Esophagus muscularis mucosa (tissue), 4 donors: ENCODE measurements around the gene GPR157. TPM values are rescaled to one million over a fixed set of nuclear protein-coding genes. Genes with fewer than 3 reads are reported as not detected.

Experiments
- DNase-seq: peaks from one replicate; pipeline ENCODE4 v3.0.0-alpha.2; 2017; ENCODE audit errors: extremely low spot score
- H3K27ac ChIP-seq, 4 donors: fragments of 200-600 bp; sonication (generic); replicated peaks in 1 of 4; 1 replicate in 3 of 4; 2 replicates in 1 of 4; pipeline ENCODE4 v1.5.1; 2016 to 2019; ENCODE audit warnings: mild to moderate bottlenecking in 1 of 4
- H3K27me3 ChIP-seq, 4 donors: fragments of 200-600 bp; sonication (generic); one replicate each; pipeline versions ENCODE4 v1.5.1 to v1.6.0; 2016 to 2019
- H3K36me3 ChIP-seq, 4 donors: fragments of 200-600 bp; sonication (generic); one replicate each; pipeline ENCODE4 v1.5.1; 2016 to 2019
- H3K4me1 ChIP-seq, 4 donors: fragments of 200-600 bp; sonication (generic); one replicate each; pipeline ENCODE4 v1.5.1; 2016 to 2019
- H3K4me3 ChIP-seq, 4 donors: fragments of 200-600 bp; sonication (generic); 1 replicate in 2 of 4; 2 replicates in 2 of 4; pipeline ENCODE4 v1.5.1; 2016 to 2019; ENCODE audit warnings: mild to moderate bottlenecking in 4 of 4, moderate library complexity in 1 of 4
- H3K9me3 ChIP-seq, 4 donors: fragments of 200-600 bp; sonication (generic); 1 replicate in 3 of 4; 2 replicates in 1 of 4; pipeline ENCODE4 v1.5.1; 2016 to 2019
- CTCF ChIP-seq, 3 experiments: fragments of 200-600 bp in 2 of 3; fragments of 450-650 bp in 1 of 3; sonication (generic) in 2 of 3; IDR thresholded peaks; one replicate each; pipeline ENCODE4 v1.5.1; 2017 to 2019; ENCODE audit warnings: antibody characterized with exemption in 3 of 3, mild to moderate bottlenecking in 2 of 3, moderate library complexity in 1 of 3
- EP300 ChIP-seq: sonication (generic); formaldehyde crosslinking; IDR thresholded peaks from one replicate; pipeline ENCODE4 v1.6.1; 2017; ENCODE audit warnings: antibody characterized with exemption
- POLR2A ChIP-seq: fragments of 450-650 bp; IDR thresholded peaks from one replicate; pipeline ENCODE4 v1.6.1; 2017; ENCODE audit warnings: antibody characterized with exemption, moderate library complexity, mild to moderate bottlenecking, low read depth
- POLR2AphosphoS5 ChIP-seq, 2 donors: sonication (generic); formaldehyde crosslinking; IDR thresholded peaks; one replicate each; pipeline ENCODE4 v1.6.1; 2017; ENCODE audit warnings: antibody characterized with exemption in 2 of 2
- WGBS: methylation state at CpG from one replicate; pipeline ENCODE4 v1.1.5; 2018; 5-methylcytosine and 5-hydroxymethylcytosine counted together
- intact Hi-C: fragments of 100-400 bp; cut with DNase I; formaldehyde crosslinking; loops from one replicate; pipeline ENCODE4 v1.15.1; 2023
- total RNA-seq, 4 donors: library from RNA; depleted of rRNA; stranded (reverse); fragments of >200 nt; gene quantifications; one replicate each; pipeline versions ENCODE4 v1.1.0 to v1.2.1, GENCODE V29; 2016

The GPR157 gene
- total RNA-seq, 4 donors from 2014 or later = 2.5 to 8.4 (median 3.8) TPM

- no peaks in the 10 kb centered on the region for H3K9me3 ChIP-seq
- H3K36me3 ChIP-seq = peaks cover 0 to 11% (median 0%) of the 10 kb centered on the region in 4 donors
- H3K4me3 ChIP-seq = no peak overlapping the region
- TF ChIP-seq CTCF (IDR thresholded peaks at IDR 0.05) = no peak
- TF ChIP-seq EP300 = no peak
- no peak for TF ChIP-seq POLR2AphosphoS5 (IDR thresholded peaks at IDR 0.05)
- no peak for TF ChIP-seq POLR2A
- H3K4me1 ChIP-seq = peaks cover 13 to 20% (median 16%) of the 10 kb centered on the region in 4 donors
- H3K27ac ChIP-seq = no peak overlapping the region
- intact Hi-C loops = no loop called here
- no peak for DNase-seq
- no peaks in the 10 kb centered on the region for H3K27me3 ChIP-seq
- WGBS = 97% methylated on average over 4 of the region's 4 CpGs
Observed at GRCh38 chr1:9153152-9153551, 24.2 kb upstream of the GPR157 start.

- no peak for DNase-seq
- Histone ChIP-seq H3K36me3 (peaks cover 0 to 11% (median 0%) of the 10 kb centered on the region in 4 donors), H3K4me3 (no peak overlapping the region), H3K27me3 (no peaks in the 10 kb centered on the region), H3K4me1 (peaks cover 13 to 20% (median 16%) of the 10 kb centered on the region in 4 donors), H3K27ac (no peak overlapping the region), H3K9me3 (no peaks in the 10 kb centered on the region)
- whole genome bisulfite sequencing = 78% methylated on average over 10 of the region's 10 CpGs
- intact Hi-C loops = no loop called here
- no peak for TF ChIP-seq EP300
- TF ChIP-seq CTCF (IDR thresholded peaks at IDR 0.05) = no peak
Observed at GRCh38 chr1:9152535-9152934, 23.6 kb upstream of the GPR157 start.

GRCh38 chr1:9151328-9151860, 22.5 kb upstream of the GPR157 start:
- no peak for TF ChIP-seq EP300
- TF ChIP-seq CTCF (IDR thresholded peaks at IDR 0.05) = no peak
- TF ChIP-seq POLR2AphosphoS5 (IDR thresholded peaks at IDR 0.05) = no peak
- TF ChIP-seq POLR2A = no peak
- DNase-seq = no peak
- WGBS = 81% methylated on average over 16 of the region's 16 CpGs
- H3K4me1 ChIP-seq = peaks cover 13 to 20% (median 16%) of the 10 kb centered on the region in 4 donors
- H3K9me3 ChIP-seq = no peaks in the 10 kb centered on the region
- peaks cover 0 to 11% (median 0%) of the 10 kb centered on the region in 4 donors for H3K36me3 ChIP-seq
- no peak overlapping the region for H3K4me3 ChIP-seq
- intact Hi-C loops = no loop called here
- peak overlapping the region in 3 of 4 donors; percentile 30 to 46 (median 30) for H3K27ac ChIP-seq
- no peaks in the 10 kb centered on the region for H3K27me3 ChIP-seq

- DNase-seq = no peak
- no peak overlapping the region for H3K4me3 ChIP-seq
- TF ChIP-seq POLR2AphosphoS5 (IDR thresholded peaks at IDR 0.05) (no peak), CTCF (IDR thresholded peaks at IDR 0.05) (no peak), EP300 (no peak), POLR2A (no peak)
- intact Hi-C loops = no loop called here
- H3K9me3 ChIP-seq = no peaks in the 10 kb centered on the region
- peaks cover 0 to 11% (median 0%) of the 10 kb centered on the region in 4 donors for H3K36me3 ChIP-seq
- H3K27me3 ChIP-seq = no peaks in the 10 kb centered on the region
- WGBS = 91% methylated on average over 12 of the region's 16 CpGs
- peak overlapping the region; percentile 38 to 65 (median 52) for H3K27ac ChIP-seq
- peaks cover 13 to 20% (median 16%) of the 10 kb centered on the region in 4 donors for H3K4me1 ChIP-seq
Observed at GRCh38 chr1:9150582-9151327, 21.9 kb upstream of the GPR157 start.
